IMR-90 (cell line): ENCODE results near the gene TNPO2. TPM values are rescaled to one million over a fixed set of nuclear protein-coding genes. Genes with fewer than 3 reads are reported as not detected.

ENCODE experiments used
- ATAC-seq: fragments of 200-7000 bp; cut with Tn5 transposase; 2 replicates; pipeline ENCODE4 v1.9.1; 2020; ENCODE audit warnings: low read depth, mild to moderate bottlenecking, moderate library complexity
- BruUV-seq: library from RNA; stranded (reverse); fragments of 400-500 nt; replicated peaks from 2 replicates; lab custom pipeline; 2021; lab: Mats Ljungman, UMichigan
- CTCF ChIA-PET: fragments of 300-600 bp; formaldehyde crosslinking; extraction: SDS; loops from one replicate; lab custom pipeline; 2021; ENCODE audit warnings: antibody characterized with exemption; lab: Yijun Ruan, JAX
- POLR2A ChIA-PET: fragments of 300-600 bp; sonication (Branson Sonifier 250); formaldehyde crosslinking; loops from one replicate; lab custom pipeline; 2022; ENCODE audit warnings: antibody characterized with exemption; ENCODE audit not compliant: unreplicated experiment; lab: Charles Lee
- DNase-seq: peaks from one replicate; pipeline ENCODE4 v3.0.0; 2013
- H2AFZ ChIP-seq: replicated peaks from 2 replicates; pipeline ENCODE3; 2013; ENCODE audit warnings: low read length, mild to moderate bottlenecking; ENCODE audit not compliant: poor library complexity
- H2AK5ac ChIP-seq: 2 replicates; pipeline ENCODE4 v1.6.1; 2013; ENCODE audit warnings: low read depth, low read length, inconsistent platforms
- H2AK9ac ChIP-seq: replicated peaks from 2 replicates; pipeline ENCODE3; 2013; ENCODE audit warnings: mild to moderate bottlenecking, low read depth, low read length, moderate library complexity; ENCODE audit not compliant: poor library complexity
- H2BK120ac ChIP-seq: 2 replicates; pipeline ENCODE4 v1.6.1; 2013; ENCODE audit warnings: low read depth, low read length, inconsistent platforms
- H2BK15ac ChIP-seq: 3 replicates; pipeline ENCODE4 v1.6.1; 2013; ENCODE audit warnings: low read depth, low read length, inconsistent platforms
- H2BK20ac ChIP-seq: 2 replicates; pipeline ENCODE4 v1.6.1; 2013; ENCODE audit warnings: low read depth, mild to moderate bottlenecking, inconsistent platforms, low read length, moderate library complexity
- H2BK5ac ChIP-seq: 2 replicates; pipeline ENCODE4 v1.6.1; 2013; ENCODE audit warnings: mild to moderate bottlenecking, low read depth, low read length, inconsistent platforms; ENCODE audit not compliant: poor library complexity, severe bottlenecking
- H3K14ac ChIP-seq: replicated peaks from 2 replicates; pipeline ENCODE4 v1.6.1; 2013; ENCODE audit warnings: low read depth, low read length, inconsistent platforms
- H3K18ac ChIP-seq: 2 replicates; pipeline ENCODE4 v1.6.1; 2013; ENCODE audit warnings: low read depth, low read length, control low read depth
- H3K23ac ChIP-seq: 2 replicates; pipeline ENCODE4 v1.6.1; 2013; ENCODE audit warnings: low read depth, low read length, inconsistent platforms
- H3K27ac ChIP-seq: 2 replicates; pipeline ENCODE4 v1.5.1; 2013; ENCODE audit warnings: mild to moderate bottlenecking, control low read depth, low read length; ENCODE audit not compliant: insufficient read depth
- H3K27me3 ChIP-seq: 2 replicates; pipeline ENCODE4 v1.6.1; 2013; ENCODE audit warnings: low read length; ENCODE audit not compliant: control insufficient read depth, insufficient read depth
- H3K36me3 ChIP-seq: 2 replicates; pipeline ENCODE4 v1.6.1; 2013; ENCODE audit warnings: low read length, mixed read lengths; ENCODE audit not compliant: control insufficient read depth, insufficient read depth
- H3K4ac ChIP-seq: 2 replicates; pipeline ENCODE4 v1.6.1; 2013; ENCODE audit warnings: low read depth, low read length, inconsistent platforms
- H3K4me1 ChIP-seq: 2 replicates; pipeline ENCODE4 v1.6.1; 2013; ENCODE audit warnings: low read length, mixed read lengths; ENCODE audit not compliant: control insufficient read depth, insufficient read depth
- H3K4me2 ChIP-seq: 2 replicates; pipeline ENCODE4 v1.6.1; 2013; ENCODE audit warnings: low read depth, mild to moderate bottlenecking, control low read depth, low read length, moderate library complexity
- H3K4me3 ChIP-seq: 2 replicates; pipeline ENCODE4 v1.5.1; 2013; ENCODE audit warnings: low read depth, mild to moderate bottlenecking, control low read depth, low read length, moderate library complexity; ENCODE audit not compliant: insufficient read depth
- H3K56ac ChIP-seq: 2 replicates; pipeline ENCODE4 v1.6.1; 2013; ENCODE audit warnings: low read length, inconsistent platforms; ENCODE audit not compliant: insufficient read depth; ENCODE audit errors: extremely low read depth
- H3K79me1 ChIP-seq, 2 experiments: 2 replicates each; pipeline ENCODE4 v1.6.1; 2013; ENCODE audit warnings: low read length in 2 of 2, inconsistent platforms in 1 of 2, low read depth in 1 of 2
- H3K9ac ChIP-seq: 2 replicates; pipeline ENCODE4 v1.6.1; 2013; ENCODE audit warnings: low read depth, low read length, control low read depth
- H3K9me1 ChIP-seq: 2 replicates; pipeline ENCODE4 v1.6.1; 2013; ENCODE audit warnings: low read length, inconsistent platforms; ENCODE audit not compliant: insufficient read depth
- H3K9me3 ChIP-seq: 2 replicates; pipeline ENCODE4 v1.6.1; 2013; ENCODE audit warnings: low read length; ENCODE audit not compliant: control insufficient read depth, insufficient read depth
- H4K20me1 ChIP-seq: 2 replicates; pipeline ENCODE4 v1.6.1; 2013; ENCODE audit warnings: low read length, inconsistent platforms; ENCODE audit not compliant: insufficient read depth
- H4K5ac ChIP-seq: 2 replicates; pipeline ENCODE4 v1.6.1; 2013; ENCODE audit warnings: mild to moderate bottlenecking, low read depth, low read length, control low read depth
- H4K8ac ChIP-seq, 2 experiments: 2 replicates each; pipeline ENCODE4 v1.6.1; 2013; ENCODE audit warnings: low read depth in 2 of 2, low read length in 2 of 2, control low read depth in 1 of 2, inconsistent platforms in 1 of 2
- H4K91ac ChIP-seq: 2 replicates; pipeline ENCODE4 v1.6.1; 2013; ENCODE audit warnings: low read depth, low read length, inconsistent platforms; ENCODE audit not compliant: insufficient read depth
- BHLHE40 ChIP-seq: fragments of 150-350 bp; IDR thresholded peaks from 2 replicates; pipeline ENCODE4 v1.6.1; 2016; ENCODE audit warnings: mild to moderate bottlenecking, low read depth, low read length
- CEBPB ChIP-seq: IDR thresholded peaks from 2 replicates; pipeline ENCODE4 v1.6.1; 2012; ENCODE audit warnings: low read depth, low read length, improper control_type of control experiment
- CHD1 ChIP-seq: IDR thresholded peaks from 2 replicates; pipeline ENCODE4 v1.6.1; 2012; ENCODE audit warnings: low read depth, low read length, improper control_type of control experiment
- FOS ChIP-seq: fragments of 150-350 bp; IDR thresholded peaks from 2 replicates; pipeline ENCODE4 v1.6.1; 2016; ENCODE audit warnings: low read depth, low read length
- MAZ ChIP-seq: IDR thresholded peaks from 2 replicates; pipeline ENCODE4 v1.6.1; 2012; ENCODE audit warnings: low read depth, mild to moderate bottlenecking, low read length, improper control_type of control experiment, moderate library complexity, borderline replicate concordance
- POLR2A ChIP-seq: IDR thresholded peaks from 2 replicates; pipeline ENCODE4 v1.6.1; 2012; ENCODE audit warnings: mild to moderate bottlenecking, low read depth, low read length
- RAD21 ChIP-seq: IDR thresholded peaks from 2 replicates; pipeline ENCODE4 v1.6.1; 2012; ENCODE audit warnings: low read length, improper control_type of control experiment
- RCOR1 ChIP-seq: IDR thresholded peaks from 2 replicates; pipeline ENCODE4 v1.6.1; 2012; ENCODE audit warnings: mild to moderate bottlenecking, low read length, improper control_type of control experiment; ENCODE audit not compliant: insufficient replicate concordance
- SMC3 ChIP-seq: fragments of 150-350 bp; IDR thresholded peaks from 2 replicates; pipeline ENCODE4 v1.6.1; 2016; ENCODE audit warnings: low read depth, mild to moderate bottlenecking, antibody characterized with exemption, low read length, moderate library complexity
- WGBS, 2 experiments: methylation state at CpG; one replicate each; pipeline versions ENCODE4 v1.1.5 to v1.1.7; 2013; ENCODE audit warnings: missing lambda C conversion rate in 2 of 2; ENCODE audit not compliant: insufficient read length in 1 of 2; ENCODE audit errors: extremely low coverage in 2 of 2; 5-methylcytosine and 5-hydroxymethylcytosine counted together
- dilution Hi-C: fragments of 300-500 bp; cut with HindIII; formaldehyde crosslinking; loops from one replicate; pipeline ENCODE4 v1.14.3; 2018; ENCODE audit warnings: low sequenced_read_pairs; ENCODE audit not compliant: unreplicated experiment
- in situ Hi-C: fragments of 300-500 bp; cut with MboI; formaldehyde crosslinking; loops from 3 replicates; pipeline ENCODE4 v1.14.3; 2019; ENCODE audit warnings: low sequenced_read_pairs, inconsistent platforms, mixed read lengths
- intact Hi-C: fragments of 100-400 bp; cut with micrococcal nuclease; formaldehyde crosslinking; loops from 2 replicates; pipeline ENCODE4 v1.10.0; 2022
- polyA plus RNA-seq, 3 experiments: library from polyadenylated mRNA; depleted of rRNA; stranded (reverse); fragments of >200 nt; gene quantifications; 2 replicates each; pipeline ENCODE4 v1.2.3, GENCODE V29; 2012; ENCODE audit warnings: low replicate concordance in 1 of 3
- total RNA-seq: library from RNA; depleted of rRNA; stranded (reverse); fragments of >200 nt; gene quantifications from 2 replicates; pipeline ENCODE4 v1.2.3, GENCODE V29; 2012
- TF ChIP-seq, protein P1 (sequence below): fragments of 150-350 bp; IDR thresholded peaks from 2 replicates; pipeline ENCODE4 v1.6.1; 2016; ENCODE audit warnings: low read depth, mild to moderate bottlenecking, low read length, moderate library complexity, borderline replicate concordance
- TF ChIP-seq, protein P2 (sequence below): fragments of 150-350 bp; IDR thresholded peaks from 2 replicates; pipeline ENCODE4 v1.6.1; 2017; ENCODE audit warnings: mild to moderate bottlenecking, antibody characterized with exemption, low read length, low read depth

Gene TNPO2
- total and polyA plus RNA-seq, 2 of the 4 experiments (the other 2 are of a cell fraction), result 36.0 to 77.2 TPM

DNA sequence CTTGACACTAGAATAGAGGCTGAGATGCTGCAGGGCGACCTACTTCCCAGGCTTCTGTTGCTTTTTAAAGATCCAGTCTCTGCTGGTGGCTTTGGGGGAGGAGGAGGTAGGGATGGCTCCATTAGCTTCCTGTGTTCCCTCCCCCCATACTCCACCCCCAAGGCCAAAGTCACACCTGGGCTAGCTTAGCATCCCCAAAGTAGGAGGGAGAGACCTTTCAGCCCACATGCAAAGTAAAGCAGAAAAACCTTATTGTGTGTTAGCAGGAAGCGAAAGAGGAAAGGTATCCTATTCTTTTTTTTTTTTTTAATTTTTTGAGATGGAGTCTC lies 3.2 kb upstream of the TNPO2 start:
- Histone ChIP-seq H2AK5ac (no peak overlapping the region), H3K9ac (no peak overlapping the region), H3K27me3 (no peaks in the 10 kb centered on the region), H3K79me1 (peaks cover 12 to 45% of the 10 kb centered on the region in 2 experiments; a peak in 3 of 4 replicates), H4K91ac (no peak overlapping the region), H3K4me1 (0 out of 2 replicates have a peak, but pooled peaks cover 2% of the 10 kb centered on the region), H4K5ac (no peak overlapping the region), H2BK15ac (no peak overlapping the region), H3K4me3 (no peak overlapping the region), H2AFZ (no peak overlapping the region), H3K27ac (no peak overlapping the region), H3K56ac (no peak overlapping the region), H3K23ac (no peak overlapping the region), H3K9me1 (0 out of 2 replicates have a peak, but pooled peaks cover under 1% of the 10 kb centered on the region), H2BK20ac (no peak overlapping the region), H3K36me3 (peaks cover 33% of the 10 kb centered on the region), H3K18ac (no peak overlapping the region), H4K20me1 (peaks cover 20% of the 10 kb centered on the region), H2AK9ac (no peak overlapping the region), H2BK5ac (no peak overlapping the region), H4K8ac (no peak overlapping the region), H3K4ac (no peak overlapping the region), H3K9me3 (no peaks in the 10 kb centered on the region), H3K4me2 (no peak overlapping the region), H3K14ac (no peak overlapping the region), H2BK120ac (no peak overlapping the region)
- ChIA-PET CTCF (no interaction called here), POLR2A (no interaction called here)
- ATAC-seq, result no peak
- DNase-seq, result no peak
- intact Hi-C loops, result no loop called here
- WGBS, 2 experiments, result no CpG with 5 or more reads among the region's 2 CpGs
- no TSS peak for BruUV-seq
- dilution Hi-C loops, result no loop called here
- in situ Hi-C loops, result no loop called here
- TF ChIP-seq, protein P1, sequence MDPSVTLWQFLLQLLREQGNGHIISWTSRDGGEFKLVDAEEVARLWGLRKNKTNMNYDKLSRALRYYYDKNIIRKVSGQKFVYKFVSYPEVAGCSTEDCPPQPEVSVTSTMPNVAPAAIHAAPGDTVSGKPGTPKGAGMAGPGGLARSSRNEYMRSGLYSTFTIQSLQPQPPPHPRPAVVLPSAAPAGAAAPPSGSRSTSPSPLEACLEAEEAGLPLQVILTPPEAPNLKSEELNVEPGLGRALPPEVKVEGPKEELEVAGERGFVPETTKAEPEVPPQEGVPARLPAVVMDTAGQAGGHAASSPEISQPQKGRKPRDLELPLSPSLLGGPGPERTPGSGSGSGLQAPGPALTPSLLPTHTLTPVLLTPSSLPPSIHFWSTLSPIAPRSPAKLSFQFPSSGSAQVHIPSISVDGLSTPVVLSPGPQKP, result no peak
- no peak for TF ChIP-seq FOS
- TF ChIP-seq RAD21, result no peak
- TF ChIP-seq CHD1, result no peak
- no peak for TF ChIP-seq BHLHE40
- no peak for TF ChIP-seq SMC3
- no peak for TF ChIP-seq MAZ
- TF ChIP-seq CEBPB, result no peak
- TF ChIP-seq POLR2A, result no peak
- TF ChIP-seq RCOR1, result no peak
- TF ChIP-seq, protein P2, sequence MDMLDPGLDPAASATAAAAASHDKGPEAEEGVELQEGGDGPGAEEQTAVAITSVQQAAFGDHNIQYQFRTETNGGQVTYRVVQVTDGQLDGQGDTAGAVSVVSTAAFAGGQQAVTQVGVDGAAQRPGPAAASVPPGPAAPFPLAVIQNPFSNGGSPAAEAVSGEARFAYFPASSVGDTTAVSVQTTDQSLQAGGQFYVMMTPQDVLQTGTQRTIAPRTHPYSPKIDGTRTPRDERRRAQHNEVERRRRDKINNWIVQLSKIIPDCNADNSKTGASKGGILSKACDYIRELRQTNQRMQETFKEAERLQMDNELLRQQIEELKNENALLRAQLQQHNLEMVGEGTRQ, result no peak
